Measurements from ENCODE around the gene GID8.

The GID8 gene

DNA sequence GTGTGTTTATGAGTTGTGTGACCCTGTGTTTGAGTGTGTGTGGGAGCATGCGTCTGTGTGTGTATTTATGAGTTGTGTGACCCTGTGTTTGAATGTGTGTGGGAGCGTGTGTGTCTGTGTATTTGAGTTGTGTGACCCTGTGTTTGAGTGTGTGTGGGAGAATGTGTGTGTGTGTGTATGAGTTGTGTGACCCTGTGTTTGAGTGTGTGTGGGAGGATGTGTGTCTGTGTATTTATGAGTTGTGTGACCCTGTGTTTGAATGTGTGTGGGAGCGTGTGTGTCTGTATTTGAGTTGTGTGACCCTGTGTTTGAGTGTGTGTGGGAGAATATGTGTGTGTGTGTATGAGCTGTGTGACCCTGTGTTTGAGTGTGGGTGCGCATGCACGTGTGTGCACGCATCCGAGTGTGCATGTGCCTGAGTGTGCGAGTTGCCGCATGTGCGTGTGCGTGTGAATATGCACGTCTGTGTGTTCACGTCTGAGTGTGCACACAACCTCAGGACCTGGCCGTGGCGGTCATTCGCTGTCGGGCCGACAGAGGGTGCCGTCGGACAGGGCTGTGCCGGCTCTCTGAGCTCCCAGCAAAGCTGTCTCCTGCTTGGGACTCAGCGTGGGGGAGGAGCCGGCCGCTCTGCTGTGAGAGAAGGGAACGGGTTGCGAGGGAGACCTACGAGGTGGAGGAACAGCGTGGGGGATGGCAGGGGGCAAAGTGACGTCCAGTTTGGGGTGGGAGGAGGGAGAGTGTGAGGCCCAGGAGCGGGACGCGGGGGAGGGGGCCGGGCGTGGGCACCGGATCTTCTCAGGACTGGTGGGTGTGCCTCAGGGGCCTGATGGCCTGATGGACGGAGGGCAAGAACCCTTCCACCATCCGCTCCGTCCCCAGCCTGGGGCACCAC lies 34.2 kb downstream of the GID8 start:
- DNase-seq: peak; percentile 82

DNA sequence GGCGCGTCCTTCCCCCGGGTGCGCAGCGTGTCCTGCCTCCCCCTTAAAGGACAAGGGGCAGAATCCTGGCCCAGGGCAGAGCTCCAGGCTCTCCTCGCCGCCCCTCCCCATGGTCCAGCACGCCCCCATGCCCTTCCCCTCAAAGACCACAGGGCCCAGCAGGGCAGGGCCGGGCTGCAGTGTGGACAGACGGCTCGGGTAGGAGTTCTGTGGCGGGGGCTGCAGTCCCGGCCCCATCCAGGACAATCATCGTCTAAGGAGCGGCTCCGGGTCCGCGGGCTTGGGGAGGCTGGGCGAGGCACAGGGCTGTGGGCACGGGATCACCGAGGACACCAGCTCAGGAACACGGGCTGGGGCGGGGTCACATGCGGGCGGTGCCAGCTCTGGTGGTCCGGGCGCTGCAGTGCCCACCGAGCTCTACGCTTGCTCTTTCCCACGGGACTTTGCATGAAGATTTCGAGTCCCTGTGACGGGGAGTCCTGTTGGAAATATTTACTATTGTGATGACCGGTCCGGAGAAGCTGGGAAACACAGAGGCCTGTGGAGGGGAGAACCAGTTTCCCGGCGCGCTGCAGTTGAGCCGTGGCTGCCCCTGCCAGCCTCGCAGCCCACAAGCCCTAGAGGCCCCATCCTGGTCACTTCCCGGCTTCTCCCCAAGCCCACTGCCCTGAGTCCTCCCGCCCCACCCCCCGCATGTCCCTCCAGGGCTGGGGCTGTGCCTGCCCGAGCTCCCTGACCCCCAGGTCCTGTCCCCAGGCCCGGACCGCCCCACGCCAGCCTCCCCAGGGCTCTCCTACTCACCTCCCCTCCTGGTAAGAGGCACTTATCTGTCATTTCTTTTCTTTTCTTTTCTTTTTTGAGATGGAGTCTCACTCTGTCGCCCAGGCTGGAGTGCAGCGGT lies 35.1 kb downstream of the GID8 start:
- no peak for DNase-seq

DNA sequence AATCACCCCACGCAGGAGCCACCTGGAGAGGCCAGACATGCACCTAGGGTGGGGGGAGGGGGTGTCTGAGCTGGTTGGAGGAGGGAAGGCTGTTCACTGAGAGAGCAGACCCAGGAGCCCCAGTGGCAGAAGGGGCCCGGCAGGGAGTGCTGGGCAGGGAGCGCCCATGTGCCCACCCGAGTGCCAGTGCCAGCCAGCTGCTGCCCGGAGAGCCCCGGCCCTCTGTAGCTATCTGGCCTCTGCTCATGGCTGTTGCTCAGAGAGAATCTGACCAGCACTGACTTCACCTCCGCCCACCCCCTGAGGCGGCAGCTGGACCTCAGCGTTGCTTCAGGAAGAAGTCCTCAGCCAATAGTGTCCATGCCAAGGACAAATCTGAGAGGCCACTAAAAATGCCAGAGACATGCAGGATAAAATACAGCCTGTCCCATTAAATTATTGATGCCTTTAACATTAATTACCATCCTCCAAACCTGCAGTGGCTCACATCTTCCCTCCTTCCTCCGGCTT lies 37.4 kb downstream of the GID8 start:
- no peak for DNase-seq

DNA sequence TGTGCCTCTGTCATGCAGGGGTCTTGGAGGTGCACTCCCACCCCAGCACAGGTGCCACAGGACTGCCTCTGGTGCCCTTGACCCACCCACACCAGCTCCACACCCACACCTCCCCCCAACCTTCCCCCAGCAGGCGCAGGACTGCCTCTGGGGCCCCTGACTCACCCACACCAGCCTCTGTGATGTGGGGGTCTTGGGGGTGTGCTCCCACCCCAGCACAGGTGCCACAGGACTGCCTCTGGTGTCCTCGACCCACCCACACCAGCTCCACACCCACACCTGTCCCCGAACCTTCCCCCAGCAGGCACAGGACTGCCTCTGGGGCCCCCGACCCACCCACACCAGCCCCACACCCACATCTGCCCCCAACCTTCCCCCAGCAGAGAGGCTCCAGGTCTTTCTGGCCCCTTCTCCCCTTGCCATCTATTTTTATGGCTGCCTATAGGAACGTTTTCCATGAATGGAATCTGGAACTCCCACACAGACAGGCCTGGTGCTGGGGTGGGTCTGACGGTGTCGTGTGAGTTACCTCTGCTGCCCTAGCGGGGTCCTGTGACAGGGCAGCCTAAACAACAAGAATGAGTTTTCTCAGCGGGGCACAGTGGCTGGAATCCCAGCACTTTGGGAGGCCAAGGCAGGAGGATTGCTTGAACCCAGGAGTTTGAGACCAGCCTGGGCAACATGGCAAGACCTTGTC lies 38.0 kb downstream of the GID8 start:
- no peak for DNase-seq

DNA sequence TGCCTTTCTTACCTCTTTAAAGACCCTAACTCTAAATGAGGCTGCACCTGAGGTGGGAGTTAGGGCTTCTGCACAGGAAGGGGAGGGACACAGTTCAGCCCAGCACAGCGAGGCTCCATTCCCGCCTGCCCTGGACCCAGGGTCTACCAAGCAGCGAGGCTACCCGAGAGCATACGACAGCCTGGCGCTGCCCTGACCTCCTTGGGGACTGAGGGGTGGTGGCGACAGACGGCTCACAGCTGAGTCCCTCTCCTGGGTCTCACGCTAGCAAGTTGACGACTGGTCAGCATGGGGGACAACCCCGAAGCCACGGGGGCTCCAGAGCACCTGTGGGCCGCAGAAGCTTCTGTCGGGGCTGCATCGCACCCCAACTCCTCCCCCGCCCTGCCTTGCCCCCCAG lies 38.9 kb downstream of the GID8 start:
- no peak for DNase-seq

DNA sequence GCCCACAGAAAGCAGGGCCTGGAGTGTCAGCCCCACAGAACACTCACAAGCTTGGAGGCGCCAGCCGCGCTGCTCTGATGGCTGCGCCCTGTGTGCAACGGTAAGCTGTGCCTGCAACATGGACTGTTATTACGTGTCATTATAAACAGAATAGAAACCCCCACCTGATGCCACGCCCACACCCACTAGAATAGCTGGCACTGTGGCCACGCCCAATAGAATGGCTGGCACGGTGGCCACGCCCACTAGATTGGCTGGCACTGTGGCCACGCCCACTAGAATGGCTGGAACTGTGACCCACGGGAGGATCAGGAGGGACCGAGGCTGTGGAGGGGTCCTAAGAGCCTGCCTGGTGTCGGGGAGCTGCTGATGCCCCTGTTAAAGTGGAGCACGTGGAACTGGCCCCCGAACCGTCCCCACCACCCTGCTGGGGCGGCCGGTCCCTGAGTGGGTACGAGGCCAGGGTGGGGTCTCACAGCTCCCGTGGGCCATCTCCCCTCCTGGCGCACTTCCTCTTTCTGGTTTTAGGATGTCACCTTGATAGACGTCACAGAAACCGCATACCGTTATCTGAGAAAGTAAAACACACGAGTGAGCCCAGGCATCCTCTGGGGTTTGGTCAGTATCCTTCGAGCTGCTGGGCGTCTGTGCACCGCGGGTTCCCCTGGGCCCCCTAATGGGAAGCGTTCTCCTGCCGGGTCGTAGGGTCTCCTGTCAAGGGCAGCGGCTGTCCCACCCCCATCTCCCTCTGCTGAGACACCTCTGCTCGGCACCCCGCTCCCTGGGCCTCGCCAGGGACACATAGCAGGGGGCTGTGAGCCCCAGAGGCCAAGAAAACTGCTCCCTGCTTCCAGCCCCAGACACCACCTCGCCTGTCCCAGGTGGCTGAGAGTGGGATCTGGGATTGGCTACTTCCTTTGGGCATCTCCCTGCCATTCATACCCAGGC lies 39.9 kb downstream of the GID8 start:
- DNase-seq: peak; percentile 36

DNA sequence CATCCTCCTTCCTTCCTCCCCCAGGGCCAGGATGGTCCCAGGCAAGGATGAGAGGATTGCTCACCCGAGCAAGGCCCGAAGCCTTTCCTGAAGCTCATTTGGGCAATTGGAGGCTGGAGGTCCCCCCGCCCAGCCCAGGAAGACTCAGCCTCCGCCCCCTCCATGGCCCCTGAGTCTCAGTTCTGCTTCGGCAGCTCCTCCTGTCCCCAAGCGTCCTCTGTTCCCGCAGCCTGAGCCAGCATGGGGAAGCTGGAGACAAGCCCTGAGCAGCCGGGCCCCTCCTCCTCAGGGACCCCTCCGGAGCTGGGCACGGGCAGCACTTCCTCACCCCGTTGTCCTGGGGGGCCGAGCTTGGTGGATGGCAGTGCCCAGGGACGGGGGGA lies 40.6 kb downstream of the GID8 start:
- DNase-seq: no peak

DNA sequence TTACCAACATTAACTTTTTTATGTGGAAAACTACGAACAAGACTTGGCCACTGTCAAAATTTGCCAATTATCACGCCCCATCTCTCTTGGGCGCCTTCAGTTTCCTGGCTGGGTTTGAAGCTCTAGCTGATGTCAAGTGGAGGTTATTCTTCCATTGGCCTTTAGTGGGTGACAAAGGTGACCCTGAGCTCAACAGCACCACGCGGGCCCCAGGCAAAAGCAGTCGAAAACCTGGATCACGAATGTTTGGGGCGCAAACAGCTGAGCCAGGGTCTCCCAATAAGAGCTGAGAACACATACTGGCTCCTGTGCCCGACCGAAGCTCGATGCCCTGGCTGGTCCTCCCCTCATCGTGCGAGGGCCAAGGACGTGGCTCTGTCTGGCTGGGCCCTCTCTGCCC lies 41.4 kb downstream of the GID8 start:
- DNase-seq: no peak

DNA sequence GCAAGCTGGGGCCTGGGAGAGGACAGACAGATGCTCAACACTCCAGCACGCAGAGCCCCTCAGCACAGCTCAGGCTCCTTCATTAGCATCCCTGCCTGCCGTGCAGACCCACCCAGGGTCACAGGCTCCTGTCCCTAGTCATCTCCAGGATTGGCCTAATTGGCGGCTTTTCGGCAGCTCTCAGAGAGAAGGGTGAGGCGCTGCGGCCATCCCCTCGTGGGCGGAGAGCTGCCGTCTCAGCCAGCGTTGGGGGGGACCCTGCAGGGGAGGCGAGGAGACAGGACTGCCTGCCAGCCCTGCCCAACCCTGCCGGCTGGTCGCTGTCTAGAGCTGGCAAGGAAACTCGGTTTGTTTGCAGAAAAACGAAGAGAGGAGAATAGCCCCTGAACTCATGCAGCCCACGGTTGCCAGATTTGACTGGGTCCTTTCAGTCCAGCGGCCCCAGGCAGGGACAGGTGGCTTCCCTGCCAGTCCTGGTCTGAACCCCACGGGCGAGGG lies 42.0 kb downstream of the GID8 start:
- no peak for DNase-seq

DNA sequence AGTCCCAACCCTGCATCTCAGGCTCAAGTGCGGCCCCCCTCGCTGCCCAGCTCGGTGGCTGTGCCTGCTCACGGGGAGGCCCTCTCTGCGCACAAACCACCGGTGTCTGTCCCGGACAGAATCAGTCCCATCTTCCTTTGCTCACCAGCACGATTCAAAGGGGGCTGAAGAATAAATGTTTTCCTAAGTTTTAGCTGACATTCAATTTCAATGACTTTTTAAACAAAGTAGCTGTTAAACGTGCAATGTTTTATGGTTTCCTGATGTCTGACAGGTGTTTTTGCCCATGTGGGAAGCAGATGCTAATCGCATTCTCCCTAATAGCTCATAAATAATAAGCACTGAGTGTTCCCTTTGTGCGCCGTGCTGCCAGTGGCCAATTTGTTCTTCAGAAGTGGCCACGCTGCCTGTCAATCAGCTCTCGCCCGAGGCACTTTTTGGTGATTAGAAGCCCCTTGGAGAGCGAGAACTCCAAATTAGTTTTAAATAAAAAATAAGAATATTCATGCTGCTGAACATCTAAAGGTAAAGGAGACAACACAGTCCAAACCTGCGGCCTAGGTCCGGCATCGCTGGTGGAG lies 42.5 kb downstream of the GID8 start:
- DNase-seq: peak; percentile 73

DNA sequence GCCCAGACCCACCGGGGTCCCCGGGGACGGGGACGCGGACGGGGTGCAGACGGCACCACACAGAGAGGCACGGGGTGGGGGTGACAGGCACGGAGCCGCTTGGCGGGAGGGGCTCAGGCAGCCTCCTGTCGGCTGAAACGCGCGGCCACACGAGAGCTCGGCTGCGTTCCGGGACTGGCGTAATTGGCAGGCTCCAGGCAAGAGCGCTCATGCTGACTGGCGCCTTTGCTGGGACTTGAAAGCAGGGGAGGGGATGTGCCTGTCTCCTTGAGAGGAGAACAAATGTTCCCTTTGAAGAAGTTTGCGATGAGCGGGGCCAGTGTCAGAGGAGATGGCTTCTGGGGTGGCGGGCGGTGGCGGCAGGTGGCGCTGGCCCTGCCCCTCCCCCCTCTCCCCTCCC lies 43.0 kb downstream of the GID8 start:
- peak; percentile 62 for DNase-seq

DNA sequence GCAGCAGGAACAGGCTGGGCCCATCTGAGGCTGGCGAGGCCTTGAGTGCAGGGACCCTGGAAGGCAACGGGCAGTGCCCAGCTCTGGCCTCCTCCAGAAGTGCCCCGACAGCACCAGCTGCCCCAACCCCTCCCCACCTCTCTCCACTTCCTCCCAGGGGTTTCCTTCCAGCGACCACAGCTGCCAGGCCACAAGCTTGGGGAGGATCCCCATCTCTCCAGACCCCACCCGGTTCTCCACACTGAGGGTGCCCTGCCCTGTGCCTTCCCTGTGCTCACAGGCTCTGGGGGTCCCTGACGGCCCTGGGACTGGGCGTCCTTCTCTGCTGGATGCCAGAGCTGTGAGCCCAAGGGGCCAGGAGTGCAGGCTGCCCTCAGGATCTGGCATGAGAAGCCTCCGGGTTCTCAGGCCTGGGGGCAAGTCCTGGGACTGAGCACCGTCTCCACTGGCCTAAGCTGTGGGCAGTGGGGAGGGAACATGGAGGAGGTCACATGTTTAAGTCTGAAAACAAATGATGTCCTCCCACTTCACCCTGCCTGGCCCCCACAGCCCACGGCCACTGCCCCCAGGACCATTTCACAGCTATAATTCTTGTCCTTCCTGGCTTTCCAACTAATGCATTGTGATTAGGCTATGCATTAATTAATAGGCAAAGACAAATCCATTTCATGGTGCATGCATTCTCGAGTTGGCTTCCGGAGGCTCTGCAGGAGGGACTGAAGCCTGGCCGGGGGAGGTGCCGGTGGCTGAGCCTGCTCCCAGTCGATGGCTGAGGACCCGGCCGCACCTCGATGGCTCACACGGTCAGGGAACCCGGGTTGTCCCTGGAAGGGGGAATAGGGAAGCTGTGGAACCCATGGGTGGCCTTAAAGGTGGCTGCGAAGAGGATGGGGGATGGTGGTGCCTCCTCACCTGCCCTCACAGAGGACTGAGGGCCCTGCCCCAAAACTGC lies 44.5 kb downstream of the GID8 start:
- DNase-seq: no peak

DNA sequence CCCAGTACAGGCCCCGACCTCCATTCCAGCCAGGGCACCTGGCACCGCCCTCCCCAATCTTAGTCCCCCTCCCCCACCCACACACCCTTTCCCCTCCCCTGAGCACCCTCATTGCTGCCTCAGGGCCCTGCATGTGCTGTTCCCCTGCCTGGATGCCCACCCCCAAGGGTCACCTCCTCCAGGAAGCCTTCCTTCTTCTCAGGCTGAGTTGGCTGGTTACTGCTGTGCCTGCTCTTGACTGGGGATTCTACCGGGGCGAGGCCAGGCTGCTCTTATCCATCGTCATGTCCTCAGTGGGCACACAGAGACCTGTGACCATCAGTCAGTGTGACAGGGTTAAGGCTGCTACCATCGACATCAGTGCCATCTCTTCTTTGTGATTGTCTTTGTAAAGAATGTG lies 45.3 kb downstream of the GID8 start:
- DNase-seq: no peak

DNA sequence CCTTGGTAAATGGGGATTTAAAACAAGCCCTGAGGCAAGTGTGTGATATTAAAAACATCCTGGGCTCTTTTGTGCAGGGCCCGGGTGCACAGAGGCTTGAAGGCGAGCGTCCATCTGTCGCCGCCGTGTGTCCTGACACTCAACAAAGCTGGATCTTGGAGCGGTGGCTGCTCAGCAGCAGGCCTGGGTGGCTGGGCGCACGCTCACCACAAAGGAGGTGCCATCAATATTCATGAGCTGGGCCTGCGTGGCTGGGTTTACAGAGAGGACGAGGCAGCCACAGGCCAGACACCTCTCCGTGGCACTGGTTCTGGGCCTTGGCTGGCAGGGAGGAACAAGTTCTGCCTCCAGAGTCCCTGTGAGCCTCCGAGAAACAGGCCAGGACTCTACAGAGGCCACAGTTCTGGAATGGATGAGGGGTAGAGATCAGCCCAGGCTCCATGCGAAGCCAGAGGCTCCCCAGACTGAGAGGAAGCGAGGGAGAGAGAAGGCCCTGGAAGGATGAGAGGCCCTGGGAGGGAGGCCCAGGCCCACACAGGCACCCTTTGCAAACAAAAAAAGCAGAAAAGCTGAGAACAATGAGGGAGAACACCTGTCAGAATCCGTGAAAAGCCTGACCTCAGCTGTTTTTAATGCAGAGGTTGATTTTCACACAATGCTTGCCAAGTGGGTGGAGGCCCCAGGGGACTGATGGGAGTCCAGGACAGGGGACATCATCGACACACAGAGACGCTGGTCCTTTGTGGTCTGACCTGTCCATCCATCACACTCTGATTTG lies 46.9 kb downstream of the GID8 start:
- DNase-seq: peak; percentile 69

DNA sequence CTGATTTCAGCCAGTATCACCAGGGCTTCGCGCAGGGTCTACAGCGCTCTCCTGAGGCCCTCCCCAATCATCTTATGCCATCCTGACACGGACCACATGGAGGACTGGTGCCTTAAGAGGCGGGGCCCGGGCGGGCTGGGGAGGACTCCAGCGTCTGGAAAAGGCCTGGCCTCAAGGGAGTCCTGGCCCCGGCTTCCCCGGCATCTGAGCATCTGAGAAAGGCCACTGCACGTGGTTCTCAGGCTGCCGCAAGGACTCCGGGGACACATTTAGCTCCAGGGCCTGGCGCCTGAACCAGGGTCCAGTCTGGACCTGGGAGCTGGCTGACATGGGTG lies 47.5 kb downstream of the GID8 start:
- no peak for DNase-seq

DNA sequence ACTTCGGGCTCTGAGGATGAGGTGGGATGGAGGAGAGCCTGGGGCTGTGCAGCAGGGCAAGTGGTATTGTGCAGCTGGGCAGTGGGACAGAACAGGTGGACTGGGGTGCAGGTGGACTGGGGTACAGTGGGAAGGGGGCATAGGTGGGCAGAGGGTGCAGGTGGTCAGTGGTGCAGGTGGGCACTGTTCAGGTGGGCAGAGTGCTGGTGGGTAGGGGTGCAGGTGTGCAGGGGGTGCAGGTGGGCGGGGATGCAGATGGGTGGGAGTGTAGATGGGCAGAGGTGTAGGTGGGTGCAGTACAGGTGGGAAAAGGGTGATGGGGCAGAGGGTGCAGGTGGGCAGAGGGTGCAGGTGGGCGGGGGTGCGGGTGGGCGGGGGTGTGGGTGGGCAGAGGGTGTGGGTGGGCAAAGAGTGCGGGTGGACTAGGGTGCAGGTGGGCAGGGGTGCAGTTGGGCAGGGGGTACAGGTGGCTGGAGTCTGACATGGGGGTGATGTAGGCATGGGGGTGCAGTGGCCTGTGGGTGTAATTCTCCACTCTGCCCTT lies 48.4 kb downstream of the GID8 start:
- DNase-seq: no peak

DNA sequence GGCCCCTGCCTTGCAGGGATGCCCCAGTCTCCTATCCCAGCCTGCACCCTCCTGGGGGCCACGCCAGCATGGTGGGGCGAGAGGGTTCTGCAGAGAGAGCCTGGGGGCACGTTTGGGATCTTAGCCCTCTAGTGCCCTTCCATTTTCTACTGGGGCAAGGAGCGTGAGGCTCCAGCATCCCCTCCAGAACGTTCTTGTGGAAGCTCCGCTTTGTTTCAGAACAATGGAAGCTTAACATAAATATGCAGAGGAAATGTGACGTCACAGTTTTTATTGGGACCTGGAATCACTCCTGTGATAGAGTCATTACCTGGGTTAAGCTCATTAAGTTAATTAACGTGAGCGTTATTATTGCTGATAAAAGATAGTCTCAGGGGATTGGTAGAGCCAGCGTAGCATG lies 49.2 kb downstream of the GID8 start:
- DNase-seq: no peak

DNA sequence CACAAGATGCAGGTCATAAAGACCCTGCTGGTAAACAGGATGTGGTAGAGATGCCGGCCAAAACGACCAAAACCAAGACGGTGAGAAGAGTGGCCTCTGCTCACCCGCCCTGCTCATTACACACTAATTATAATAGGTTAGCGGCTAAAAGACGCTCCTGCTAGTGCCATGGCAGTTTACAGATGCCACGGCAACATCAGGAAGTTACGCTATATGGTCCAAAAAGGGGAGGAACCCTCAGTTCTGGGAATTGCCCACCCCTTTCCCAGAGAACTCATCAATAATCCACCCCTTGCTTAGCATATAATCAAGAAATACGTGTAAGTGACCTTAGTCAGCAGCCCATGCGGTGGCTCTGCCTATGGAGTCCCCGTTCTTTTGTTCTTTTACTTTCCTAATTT lies 51.3 kb downstream of the GID8 start:
- no peak for DNase-seq

DNA sequence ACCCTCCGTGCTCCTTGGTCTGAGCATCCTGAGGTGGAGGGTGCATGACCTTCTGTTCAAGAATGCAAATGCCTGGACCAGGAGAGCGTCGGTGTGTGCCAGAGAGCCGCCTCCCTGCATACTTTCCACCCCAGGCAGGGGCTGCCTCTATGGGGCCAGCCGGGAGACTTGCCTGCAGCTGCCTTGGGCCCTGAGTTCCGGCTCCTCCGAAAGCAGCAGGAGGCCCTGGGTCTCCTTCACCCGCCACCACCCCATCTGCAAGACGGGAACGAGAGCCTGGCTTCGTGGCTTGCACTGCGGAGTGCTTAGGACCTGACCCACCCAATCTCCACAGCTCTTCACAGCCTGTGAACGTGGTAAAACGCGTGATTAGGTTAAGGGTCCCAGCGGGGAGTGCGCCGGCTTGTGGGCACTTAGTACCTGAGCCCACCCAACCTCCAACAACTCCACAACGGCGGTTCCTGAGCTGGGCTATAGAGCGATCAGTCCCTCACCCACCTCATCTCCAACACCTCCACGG lies 52.4 kb downstream of the GID8 start:
- DNase-seq: no peak

Measured in NCI-H146 (cell line).